K562 (cell line): ENCODE results near the gene INO80D. TPM values are rescaled to one million over a fixed set of nuclear protein-coding genes. Genes with fewer than 3 reads are reported as not detected.

ENCODE experiments used
- BACH1 ChIP-seq: fragments of 200-800 bp; sonication (Bioruptor generic); IDR thresholded peaks from 2 replicates; pipeline ENCODE4 v1.6.1; 2016; ENCODE audit warnings: missing genetic modification characterization, missing compliant biosample characterization
- CHD4 ChIP-seq: fragments of 200-600 bp; sonication (generic); IDR thresholded peaks from 3 replicates; pipeline ENCODE4 v1.6.1; 2012; ENCODE audit warnings: low read depth, mild to moderate bottlenecking, mixed read lengths, low read length, inconsistent platforms; ENCODE audit not compliant: insufficient read depth, insufficient replicate concordance, poor library complexity, severe bottlenecking
- HDAC1 ChIP-seq, 2 experiments: fragments of 450-650 bp; IDR thresholded peaks; 2 replicates each; pipeline ENCODE4 v1.6.1; 2016 to 2017; ENCODE audit warnings: inconsistent platforms in 1 of 2, mild to moderate bottlenecking in 1 of 2, moderate library complexity in 1 of 2
- ID3 ChIP-seq, 2 experiments: fragments of 250-450 bp in 1 of 2; fragments of 450-650 bp in 1 of 2; sonication (Bioruptor Pico) in 1 of 2; IDR thresholded peaks; 2 replicates each; pipeline versions ENCODE4 v1.6.1 to v1.8.0; 2016 to 2021; ENCODE audit warnings: mild to moderate bottlenecking in 2 of 2, moderate library complexity in 2 of 2, missing compliant biosample characterization in 1 of 2, missing genetic modification characterization in 1 of 2
- KHSRP ChIP-seq: fragments of 450-650 bp; IDR thresholded peaks from 2 replicates; pipeline ENCODE4 v1.6.1; 2017
- MCM5 ChIP-seq: fragments of 450-650 bp; IDR thresholded peaks from 2 replicates; pipeline ENCODE4 v1.6.1; 2016; ENCODE audit warnings: low read depth
- MLLT1 ChIP-seq, 2 experiments: fragments of 450-650 bp; IDR thresholded peaks; 2 replicates each; pipeline ENCODE4 v1.6.1; 2016
- NFYB ChIP-seq: IDR thresholded peaks from 2 replicates; pipeline ENCODE4 v1.6.1; 2011; ENCODE audit warnings: mild to moderate bottlenecking, moderate library complexity; ENCODE audit not compliant: insufficient read length; ENCODE audit errors: extremely low read depth
- PRPF4 ChIP-seq: fragments of 200-400 bp; formaldehyde crosslinking; IDR thresholded peaks from one replicate; pipeline ENCODE4 v1.6.1; 2017; ENCODE audit warnings: low read length, low read depth, mild to moderate bottlenecking; ENCODE audit not compliant: insufficient read depth, poor library complexity, severe bottlenecking
- RBBP5 ChIP-seq: fragments of 200-600 bp; sonication (generic); IDR thresholded peaks from 2 replicates; pipeline ENCODE4 v1.6.1; 2012; ENCODE audit warnings: borderline replicate concordance, mild to moderate bottlenecking, low read length, control low read depth, inconsistent platforms; ENCODE audit not compliant: insufficient read depth, poor library complexity, severe bottlenecking
- SMARCB1 ChIP-seq: IDR thresholded peaks from 2 replicates; pipeline ENCODE4 v1.6.1; 2011; ENCODE audit warnings: improper control_type of control experiment, low read depth; ENCODE audit not compliant: insufficient read length
- SRSF7 ChIP-seq: fragments of 200-400 bp; formaldehyde crosslinking; optimal IDR thresholded peaks from 2 replicates; pipeline ENCODE3; 2017; ENCODE audit warnings: mild to moderate bottlenecking, low read depth, low read length
- U2AF2 ChIP-seq: fragments of 200-400 bp; formaldehyde crosslinking; optimal IDR thresholded peaks from 2 replicates; pipeline ENCODE3; 2017; ENCODE audit warnings: low read depth, mild to moderate bottlenecking, low read length
- XRCC4 ChIP-seq: IDR thresholded peaks from one replicate; pipeline ENCODE4 v1.6.1; 2011; ENCODE audit not compliant: insufficient read depth, insufficient read length; ENCODE audit errors: extremely low read depth
- ZC3H4 ChIP-seq: sonication (generic); formaldehyde crosslinking; IDR thresholded peaks from 2 replicates; pipeline ENCODE4 v1.9.0; 2021; ENCODE audit warnings: missing genetic modification reagents, borderline replicate concordance
- ZKSCAN1 ChIP-seq: fragments of 150-350 bp; IDR thresholded peaks from 2 replicates; pipeline ENCODE4 v1.6.1; 2016; ENCODE audit warnings: low read depth, low read length
- ZNF263 ChIP-seq: sonication (generic); formaldehyde crosslinking; IDR thresholded peaks from 2 replicates; pipeline ENCODE4 v1.8.0; 2022; ENCODE audit warnings: mild to moderate bottlenecking, missing genetic modification reagents, borderline replicate concordance
- ZNF408 ChIP-seq: fragments of 250-450 bp; sonication (Bioruptor Pico); IDR thresholded peaks from 2 replicates; pipeline ENCODE4 v1.4.0; 2020; ENCODE audit warnings: low read depth, mild to moderate bottlenecking, moderate library complexity
- ZNF696 ChIP-seq: fragments of 250-450 bp; sonication (Bioruptor Pico); conservative IDR thresholded peaks from 2 replicates; pipeline ENCODE4 v1.4.0; 2020; ENCODE audit warnings: mild to moderate bottlenecking, moderate library complexity
- polyA plus RNA-seq, 8 experiments: library from polyadenylated mRNA; depleted of rRNA in 4 of 8; stranded (reverse) in 5 of 8; unstranded in 3 of 8; fragments of >200 nt; fragmentation: Nextera tagmentation in 2 of 8; fragmentation: Illumina TruSeq in 1 of 8; extraction: Ambion mirVana in 2 of 8; extraction: Trizol in 1 of 8; gene quantifications; 2 replicates each; pipeline versions ENCODE4 v1.2.1 to v1.2.3, GENCODE V29; 2011 to 2014; ENCODE audit warnings: inconsistent platforms in 1 of 8, missing spikeins in 1 of 8
- total RNA-seq, 7 experiments: library from RNA; depleted of rRNA in 6 of 7; stranded (reverse); fragments of >200 nt in 6 of 7; fragmentation: Illumina TruSeq in 2 of 7; extraction: Trizol in 2 of 7; gene quantifications; 2 replicates each; pipeline versions ENCODE4 v1.2.1 to v1.2.3, GENCODE V29; 2011 to 2021; ENCODE audit warnings: low replicate concordance in 1 of 7
- TF ChIP-seq, protein P1 (sequence below): fragments of 200-400 bp; formaldehyde crosslinking; IDR thresholded peaks from 2 replicates; pipeline ENCODE4 v1.6.1; 2017; ENCODE audit warnings: mild to moderate bottlenecking, low read depth, low read length, moderate library complexity
- TF ChIP-seq, protein P2 (sequence below): sonication (generic); formaldehyde crosslinking; IDR thresholded peaks from 2 replicates; pipeline ENCODE4 v1.8.1; 2023; ENCODE audit warnings: mild to moderate bottlenecking, missing genetic modification reagents

Gene INO80D
- total and polyA plus RNA-seq, 9 of the 15 experiments (the other 6 are each of a cell fraction or from before 2014, with no cell fraction given): 0.64 to 8.1 (median 2.9) TPM

- TF ChIP-seq, protein P1, sequence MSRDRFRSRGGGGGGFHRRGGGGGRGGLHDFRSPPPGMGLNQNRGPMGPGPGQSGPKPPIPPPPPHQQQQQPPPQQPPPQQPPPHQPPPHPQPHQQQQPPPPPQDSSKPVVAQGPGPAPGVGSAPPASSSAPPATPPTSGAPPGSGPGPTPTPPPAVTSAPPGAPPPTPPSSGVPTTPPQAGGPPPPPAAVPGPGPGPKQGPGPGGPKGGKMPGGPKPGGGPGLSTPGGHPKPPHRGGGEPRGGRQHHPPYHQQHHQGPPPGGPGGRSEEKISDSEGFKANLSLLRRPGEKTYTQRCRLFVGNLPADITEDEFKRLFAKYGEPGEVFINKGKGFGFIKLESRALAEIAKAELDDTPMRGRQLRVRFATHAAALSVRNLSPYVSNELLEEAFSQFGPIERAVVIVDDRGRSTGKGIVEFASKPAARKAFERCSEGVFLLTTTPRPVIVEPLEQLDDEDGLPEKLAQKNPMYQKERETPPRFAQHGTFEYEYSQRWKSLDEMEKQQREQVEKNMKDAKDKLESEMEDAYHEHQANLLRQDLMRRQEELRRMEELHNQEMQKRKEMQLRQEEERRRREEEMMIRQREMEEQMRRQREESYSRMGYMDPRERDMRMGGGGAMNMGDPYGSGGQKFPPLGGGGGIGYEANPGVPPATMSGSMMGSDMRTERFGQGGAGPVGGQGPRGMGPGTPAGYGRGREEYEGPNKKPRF: no peak
- TF ChIP-seq ZC3H4 (CRISPR knock-in tag) (no peak), RBBP5 (peak; percentile 57), CHD4 (no peak), ID3 (CRISPR knock-in tag; IDR thresholded peaks at IDR 0.05) (no peak), ID3 (tag; IDR thresholded peaks at IDR 0.05) (no peak), ZNF408 (CRISPR knock-in tag) (no peak), ZNF263 (no peak), PRPF4 (no peak), U2AF2 (no peak), SMARCB1 (no peak), ZNF696 (CRISPR knock-in tag) (no peak), XRCC4 (no peak), SRSF7 (no peak), HDAC1 (IDR thresholded peaks at IDR 0.05) (no peak), BACH1 (tag) (no peak), NFYB (no peak), MLLT1 (IDR thresholded peaks at IDR 0.05) (peak; percentile 9 to 12; a peak in 1 of 4 replicates), MCM5 (no peak), KHSRP (no peak), ZKSCAN1 (no peak)
- TF ChIP-seq, protein P2, sequence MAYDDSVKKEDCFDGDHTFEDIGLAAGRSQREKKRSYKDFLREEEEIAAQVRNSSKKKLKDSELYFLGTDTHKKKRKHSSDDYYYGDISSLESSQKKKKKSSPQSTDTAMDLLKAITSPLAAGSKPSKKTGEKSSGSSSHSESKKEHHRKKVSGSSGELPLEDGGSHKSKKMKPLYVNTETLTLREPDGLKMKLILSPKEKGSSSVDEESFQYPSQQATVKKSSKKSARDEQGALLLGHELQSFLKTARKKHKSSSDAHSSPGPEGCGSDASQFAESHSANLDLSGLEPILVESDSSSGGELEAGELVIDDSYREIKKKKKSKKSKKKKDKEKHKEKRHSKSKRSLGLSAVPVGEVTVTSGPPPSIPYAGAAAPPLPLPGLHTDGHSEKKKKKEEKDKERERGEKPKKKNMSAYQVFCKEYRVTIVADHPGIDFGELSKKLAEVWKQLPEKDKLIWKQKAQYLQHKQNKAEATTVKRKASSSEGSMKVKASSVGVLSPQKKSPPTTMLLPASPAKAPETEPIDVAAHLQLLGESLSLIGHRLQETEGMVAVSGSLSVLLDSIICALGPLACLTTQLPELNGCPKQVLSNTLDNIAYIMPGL: peak; percentile 98
These were observed at the start of gene INO80D (continued) for GRCh38 chr2:206085742-206086445.
